Kidney glomerular epithelial cell (primary cell): ENCODE data around the gene SLC1A7.
A peak's percentile ranks its signal among the peaks of the same experiment; 100 is the strongest.
"Not testable (repeated sequence)": the region's sequence is repeated elsewhere in the genome, so short reads cannot be mapped to it uniquely, and the experiment has no call there.

ENCODE experiments used
- DNase-seq: peaks from one replicate; lab custom pipeline; 2025; lab: John Stamatoyannopoulos, UW

SLC1A7 gene

DNA sequence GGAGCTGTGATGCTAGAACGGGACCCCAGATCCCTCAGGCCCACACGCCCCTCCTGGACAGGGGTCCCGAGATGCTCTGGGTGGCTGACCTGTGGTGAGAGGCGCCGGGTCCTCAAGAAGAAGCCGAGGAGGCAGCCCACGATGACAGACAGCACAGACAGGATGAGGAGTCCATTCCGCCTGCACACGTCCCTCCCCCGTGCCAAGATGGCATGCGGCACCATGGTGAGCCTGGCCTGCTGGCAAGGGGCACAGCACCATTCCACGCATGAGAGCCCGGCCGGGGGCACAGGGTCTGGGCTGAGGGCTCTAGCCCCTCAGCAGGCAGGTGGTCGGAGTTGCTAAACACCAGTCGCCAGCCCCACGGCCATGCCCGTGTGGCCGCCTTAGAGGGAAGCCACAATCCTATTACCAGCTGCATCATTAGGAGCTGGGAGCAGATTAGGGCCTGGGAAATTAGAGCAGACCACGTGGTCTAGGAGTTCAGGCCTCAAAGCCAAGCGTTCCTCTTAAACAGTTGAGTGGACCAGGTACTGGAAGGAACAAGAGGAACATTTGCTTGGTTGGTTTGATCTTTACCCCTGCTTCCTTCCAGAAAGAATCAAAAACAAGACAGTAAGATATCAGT, at the start of gene SLC1A7:
Gene SLC1A7 (minus strand): TSS at position 413 of the 628 bp plus-strand sequence. CDS start 189 bp downstream, at position 224.
- no peak for DNase-seq

DNA sequence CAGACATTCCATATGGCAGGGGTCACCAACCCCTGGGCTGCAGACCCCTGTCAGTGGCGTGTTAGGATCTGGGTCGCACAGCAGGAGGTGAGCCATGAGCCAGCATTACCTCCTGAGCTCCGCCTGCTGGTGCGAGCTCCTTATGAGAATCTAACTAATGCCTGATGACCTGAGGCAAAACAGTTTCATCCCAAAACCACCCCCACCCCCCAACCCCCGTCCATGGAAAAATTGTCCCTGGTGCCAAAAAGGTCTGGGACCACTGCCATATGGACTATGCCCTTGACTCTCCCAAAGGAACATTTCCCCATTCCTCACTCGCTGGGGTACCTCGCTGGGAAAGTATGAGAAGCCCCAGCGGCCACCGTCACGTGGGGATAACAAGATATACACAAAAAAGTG, 47.8 kb upstream of the SLC1A7 start:
- no peak for DNase-seq

DNA sequence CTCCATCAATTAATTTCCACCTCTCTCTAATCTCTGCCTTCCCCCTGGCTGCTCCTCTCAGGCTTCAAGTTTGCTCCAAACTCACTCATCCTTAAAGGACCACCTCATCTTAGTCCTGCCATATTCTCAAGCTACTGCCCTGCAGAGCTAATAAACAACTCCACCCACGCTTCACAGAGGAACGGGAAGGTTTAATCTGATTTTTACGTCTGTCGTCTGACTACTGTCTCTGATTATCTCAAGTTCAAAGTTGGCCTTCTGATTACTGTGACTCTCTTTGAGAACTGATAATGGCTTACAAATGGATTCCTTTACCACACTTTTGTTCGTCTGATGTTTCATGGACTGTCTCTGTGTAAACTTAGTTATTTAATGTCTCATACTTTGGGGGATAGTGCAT, 46.6 kb upstream of the SLC1A7 start:
- no peak for DNase-seq

DNA sequence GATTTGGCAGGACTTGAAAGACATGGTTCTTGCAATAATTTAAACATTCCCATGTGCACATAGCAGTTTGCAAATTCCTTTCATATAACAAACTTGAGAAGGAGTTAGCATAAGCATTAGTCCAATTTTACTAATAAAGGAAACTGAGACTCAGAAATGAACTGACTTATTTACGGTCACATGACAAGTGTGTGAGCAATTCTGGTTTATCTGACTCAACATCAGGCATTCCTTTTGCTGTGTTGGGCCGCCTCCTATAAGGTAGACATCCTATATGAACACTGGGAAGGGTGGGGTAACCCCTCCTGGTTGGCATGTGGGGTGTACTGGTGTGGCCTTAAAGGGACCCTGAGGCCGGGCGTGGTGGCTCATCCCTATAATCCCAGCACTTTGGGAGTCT, 45.7 kb upstream of the SLC1A7 start:
- no peak for DNase-seq

DNA sequence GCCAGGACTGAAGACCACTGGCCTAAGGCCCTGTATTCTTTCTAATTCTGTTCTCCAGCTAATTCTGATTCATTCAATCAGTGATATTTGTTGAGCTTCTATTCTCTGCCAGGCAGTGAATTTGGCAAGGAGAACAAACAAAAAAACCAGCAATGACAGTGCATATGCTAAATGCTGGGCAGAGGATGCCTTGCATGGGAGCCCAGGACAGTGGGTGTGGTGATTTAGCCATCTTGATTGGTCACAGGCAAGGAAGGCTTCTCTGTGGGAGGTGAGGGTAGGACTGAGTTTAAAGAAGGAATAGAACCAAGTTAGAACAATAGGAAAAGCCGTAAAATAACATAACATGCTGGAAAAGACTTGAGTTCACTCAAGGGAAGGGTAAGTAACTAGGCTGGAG, 45.0 kb upstream of the SLC1A7 start:
- DNase-seq: no peak

DNA sequence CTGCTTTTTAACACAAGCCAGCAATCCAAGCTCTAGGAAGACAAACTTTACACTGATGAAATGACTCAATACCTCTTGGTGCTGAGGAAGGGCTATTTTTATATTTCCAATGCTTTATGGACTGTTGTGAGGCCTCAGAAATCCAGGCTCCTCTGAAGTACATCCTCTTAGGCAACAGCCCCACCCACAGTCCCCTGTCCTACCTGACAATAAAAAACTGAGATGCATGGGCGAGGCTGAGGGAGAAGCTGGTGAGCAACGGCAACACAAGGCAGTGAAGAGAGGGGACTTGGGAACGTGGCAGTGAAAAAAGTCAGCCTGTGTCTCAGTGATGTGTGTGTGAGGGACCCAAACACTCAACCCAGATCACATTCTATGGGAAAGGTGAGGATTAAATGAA, 44.1 kb upstream of the SLC1A7 start:
- DNase-seq: no peak

DNA sequence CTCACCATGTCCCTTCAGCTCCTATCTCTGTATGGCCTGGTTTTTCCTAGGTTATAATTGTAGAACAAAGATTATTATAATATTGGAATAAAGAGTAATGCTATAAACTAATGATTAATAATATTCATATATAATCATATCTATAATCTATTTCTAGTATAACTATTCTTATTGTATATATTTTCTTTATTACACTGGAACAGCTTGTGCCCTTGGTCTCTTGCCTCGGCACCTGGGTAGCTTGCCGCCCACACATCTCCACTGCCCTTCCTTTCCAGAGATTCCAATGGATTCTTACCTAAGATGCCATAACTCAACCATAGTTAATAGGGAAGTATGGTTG, 43.5 kb upstream of the SLC1A7 start:
- not testable (repeated sequence) for DNase-seq

DNA sequence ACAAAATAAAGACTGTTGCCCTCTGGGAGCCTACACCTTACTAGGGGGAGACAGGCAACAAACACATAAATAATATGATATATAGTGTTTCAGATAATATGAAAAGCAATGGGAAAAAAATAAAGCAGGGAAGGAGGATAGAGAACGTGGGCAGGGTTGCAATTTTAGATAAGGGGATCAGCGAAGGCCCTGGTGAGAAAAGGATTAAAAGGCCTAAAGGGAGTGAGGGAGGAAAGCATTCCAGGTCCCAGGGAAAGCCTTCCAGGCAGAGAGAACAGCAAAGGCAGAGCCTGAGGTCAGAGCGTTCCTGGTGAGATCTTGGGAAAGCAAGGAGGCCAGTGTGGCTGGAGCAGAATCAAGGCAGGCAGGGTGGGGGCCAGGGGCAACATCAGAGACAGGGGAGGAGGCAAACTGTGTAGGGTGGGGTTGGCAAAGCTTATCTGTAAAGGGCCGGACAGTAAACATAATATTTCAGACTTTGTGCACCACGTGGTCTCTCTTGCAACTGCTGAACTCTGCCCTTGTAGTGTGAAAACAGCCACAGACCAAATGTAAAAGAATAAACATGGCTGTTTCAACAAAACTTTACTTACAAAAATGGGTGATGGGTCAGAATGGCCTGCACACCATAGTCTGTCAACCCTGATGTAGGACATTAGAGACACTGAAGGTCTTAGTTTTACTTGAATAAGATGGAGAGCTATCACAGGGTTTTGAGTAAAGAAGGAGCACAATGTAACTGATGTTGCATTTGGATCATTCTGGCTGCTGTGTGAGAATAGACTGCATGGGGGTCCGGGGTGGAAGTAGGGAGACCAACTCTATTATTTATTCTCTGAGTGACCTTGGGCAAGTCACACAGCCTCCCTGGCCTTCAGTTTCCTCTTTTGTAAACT, 40.9 kb upstream of the SLC1A7 start:
- DNase-seq: no peak

DNA sequence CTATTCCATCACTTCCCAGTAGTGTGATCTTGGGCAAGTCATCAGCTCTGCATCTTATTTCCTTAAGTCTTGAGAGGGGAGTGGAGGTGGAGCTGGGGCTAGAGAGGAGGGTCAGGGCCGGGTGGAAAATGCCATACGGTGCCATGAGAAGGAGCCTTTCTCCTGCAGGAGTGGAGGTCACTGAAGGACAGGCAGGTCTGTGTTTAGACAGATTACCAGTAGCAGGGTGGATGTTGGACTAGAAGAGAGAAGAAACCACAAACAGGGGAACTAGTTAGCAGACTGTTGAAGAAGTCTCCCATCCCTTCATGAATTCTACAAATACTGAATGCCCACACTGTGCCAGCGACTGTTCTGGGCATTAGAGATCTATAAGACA, 40.3 kb upstream of the SLC1A7 start:
- DNase-seq: no peak

DNA sequence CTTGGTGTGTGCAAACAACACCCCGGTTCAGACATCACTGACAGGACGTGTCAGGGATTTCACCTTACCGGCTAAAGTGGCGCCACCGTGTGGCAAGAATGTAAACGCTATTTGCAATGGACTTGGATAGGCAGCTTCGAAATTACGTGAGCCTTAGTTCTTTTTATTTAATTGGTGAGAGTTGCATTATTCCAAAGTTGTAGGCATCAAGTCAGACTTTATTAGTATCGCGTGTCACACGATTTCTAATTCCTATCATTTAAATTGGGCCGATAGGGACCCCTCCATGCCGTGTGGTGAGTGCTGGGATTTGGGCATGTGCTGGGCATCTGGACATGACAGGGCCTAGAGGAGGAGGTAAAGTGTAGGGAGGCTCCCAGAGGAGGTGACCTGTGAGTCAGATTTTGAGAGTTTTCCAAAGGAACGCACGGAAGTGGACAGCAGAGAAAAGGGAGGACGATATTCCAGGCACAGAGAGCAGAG, 39.7 kb upstream of the SLC1A7 start:
- DNase-seq: peak; percentile 69

DNA sequence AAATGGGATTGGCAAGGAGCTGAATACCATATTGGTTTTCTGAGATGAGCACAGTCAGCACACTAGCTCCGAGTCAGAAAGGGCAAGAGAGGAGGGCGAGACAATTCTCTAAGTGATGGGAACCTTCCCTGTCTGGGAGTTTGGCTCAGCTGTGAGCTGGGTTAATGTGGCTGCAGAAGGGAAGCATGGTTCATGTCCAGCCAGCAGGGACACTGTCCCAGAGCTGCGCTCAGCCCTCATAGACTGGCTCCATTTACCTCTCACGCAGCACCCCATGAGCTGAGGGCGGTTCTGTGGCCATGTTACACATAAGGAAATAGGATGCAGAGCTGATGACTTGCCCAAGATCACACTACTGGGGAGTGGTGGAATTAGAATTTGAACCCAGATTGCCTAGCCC, 38.5 kb upstream of the SLC1A7 start:
- no peak for DNase-seq

DNA sequence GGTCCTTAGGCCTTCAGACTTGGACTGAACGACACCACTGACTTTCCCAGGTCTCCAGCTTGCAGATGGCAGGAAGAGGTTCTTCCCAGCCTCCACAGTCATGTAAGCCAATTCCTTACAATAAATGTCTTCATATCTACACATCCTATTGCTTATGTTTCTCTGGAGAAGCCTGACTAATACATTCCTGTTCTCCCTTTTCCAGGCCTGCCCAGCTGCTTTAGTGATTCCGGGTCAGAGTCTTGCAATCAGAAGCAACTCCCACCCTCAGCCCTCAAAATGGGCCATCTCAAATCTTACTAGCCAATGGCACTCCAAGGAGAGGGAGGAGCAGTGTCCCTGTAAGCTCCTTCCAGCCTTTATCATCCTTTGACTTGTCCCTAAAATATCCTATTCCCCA, 37.8 kb upstream of the SLC1A7 start:
- DNase-seq: no peak

DNA sequence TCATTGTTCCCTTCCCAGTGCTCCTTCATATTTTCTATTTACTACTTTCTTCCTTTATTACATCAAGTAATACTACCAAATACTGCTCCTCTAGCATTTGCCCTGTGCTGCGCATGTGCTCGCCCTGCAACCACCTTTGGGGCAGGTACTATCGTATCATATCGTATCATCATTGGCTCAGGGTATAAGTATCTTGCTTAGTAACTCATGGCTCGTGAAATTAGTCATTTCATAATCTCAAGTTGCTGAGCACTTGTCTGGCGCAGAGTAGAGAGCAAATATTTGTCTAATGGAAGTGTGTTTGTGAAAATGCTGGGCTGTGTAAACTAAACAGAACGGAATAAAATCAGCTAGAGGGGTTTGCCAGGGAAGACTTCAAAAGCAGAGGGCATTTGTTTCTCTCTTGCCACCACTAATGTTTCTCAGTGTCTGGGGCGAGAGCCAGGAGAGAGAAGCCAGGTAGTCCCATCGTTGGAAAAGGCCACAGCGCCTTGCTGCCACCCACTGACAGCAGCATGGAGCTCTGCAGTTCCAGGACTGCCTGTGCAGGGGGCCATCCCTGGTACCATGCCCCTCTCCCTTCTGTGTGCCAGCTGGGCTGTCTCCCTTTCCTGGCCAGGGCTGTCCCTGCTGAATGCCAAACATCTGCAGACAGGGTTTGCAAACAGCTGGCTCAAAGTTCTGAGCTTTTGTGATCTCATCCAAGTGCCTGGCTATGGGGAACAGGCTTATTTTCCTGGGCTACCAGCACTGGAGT, 34.2 kb upstream of the SLC1A7 start:
- no peak for DNase-seq

DNA sequence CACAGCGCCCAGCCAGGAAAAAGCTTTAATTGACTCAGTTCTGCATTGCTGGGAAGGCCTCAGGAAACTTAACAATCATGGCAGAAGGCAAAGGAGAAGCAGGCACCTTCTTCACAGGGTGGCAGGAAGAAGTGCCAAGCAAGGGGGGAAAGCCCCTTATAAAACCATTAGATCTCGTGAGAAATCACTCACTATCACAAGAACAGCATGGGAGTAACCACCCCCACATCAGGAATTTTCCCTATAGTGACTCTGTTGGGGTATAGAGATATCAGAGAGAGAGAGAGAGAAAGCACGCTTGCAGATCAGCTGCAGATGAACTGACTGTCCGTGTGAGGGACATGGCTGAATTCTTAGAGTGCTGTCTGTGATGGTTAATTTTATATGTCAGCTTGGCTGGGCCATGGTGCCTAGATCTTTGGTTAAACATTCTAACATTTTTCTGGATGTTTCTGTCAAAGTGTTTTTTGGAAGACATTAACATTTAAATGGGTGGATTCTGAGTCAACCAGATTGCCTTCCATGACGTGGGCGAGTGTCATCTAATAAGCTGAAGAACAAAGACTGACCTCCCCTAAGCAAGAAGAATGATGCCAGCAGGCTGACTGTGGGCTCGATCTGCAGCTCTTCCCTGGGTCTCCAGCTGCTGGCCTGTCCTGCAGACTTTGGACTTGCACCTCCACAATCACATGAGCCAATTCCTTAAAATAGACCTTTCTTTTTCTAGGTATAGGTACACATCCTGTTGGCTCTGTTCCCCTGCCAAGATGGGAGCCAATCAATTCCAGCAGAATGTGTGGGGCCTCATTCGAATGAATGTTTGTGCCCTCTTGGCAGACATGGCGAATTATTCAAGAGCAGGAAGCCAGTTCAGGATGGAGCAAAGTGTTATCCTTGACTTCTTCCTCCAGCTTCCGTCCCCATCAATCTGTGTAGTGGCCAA, 32.8 kb upstream of the SLC1A7 start:
- DNase-seq: no peak

DNA sequence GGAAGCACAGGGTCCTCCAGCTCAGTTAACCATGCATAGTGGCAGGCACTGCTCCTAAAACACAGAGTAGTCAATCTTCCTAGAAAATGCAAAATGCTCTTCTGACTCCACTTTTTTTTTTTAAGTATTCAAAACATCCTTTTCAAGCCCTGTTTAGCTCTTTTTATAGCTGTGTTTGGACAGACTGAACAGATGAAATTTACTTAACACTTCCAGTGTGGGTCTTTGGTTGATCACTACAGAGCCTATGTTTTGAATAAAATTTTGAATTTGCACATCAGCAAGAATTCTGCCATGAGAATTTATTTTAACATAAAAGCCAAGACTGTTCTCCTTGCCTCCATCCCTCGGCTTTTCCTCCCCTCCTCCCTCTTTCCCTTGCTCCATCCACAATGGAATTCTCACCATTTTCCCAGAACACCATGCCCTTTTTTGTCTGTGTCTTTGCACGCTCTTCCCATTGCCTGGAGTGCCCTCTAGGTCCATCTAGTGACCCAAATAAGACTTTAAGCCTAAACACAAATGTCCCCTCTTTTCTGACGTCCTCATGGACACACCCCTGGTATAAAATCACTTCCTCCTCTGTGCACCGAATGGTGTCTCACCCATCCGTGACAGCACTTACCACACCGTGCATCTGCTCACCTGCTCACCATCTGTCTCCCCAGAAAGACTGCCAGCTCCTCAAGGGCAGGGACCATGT, 30.1 kb upstream of the SLC1A7 start:
- no peak for DNase-seq

DNA sequence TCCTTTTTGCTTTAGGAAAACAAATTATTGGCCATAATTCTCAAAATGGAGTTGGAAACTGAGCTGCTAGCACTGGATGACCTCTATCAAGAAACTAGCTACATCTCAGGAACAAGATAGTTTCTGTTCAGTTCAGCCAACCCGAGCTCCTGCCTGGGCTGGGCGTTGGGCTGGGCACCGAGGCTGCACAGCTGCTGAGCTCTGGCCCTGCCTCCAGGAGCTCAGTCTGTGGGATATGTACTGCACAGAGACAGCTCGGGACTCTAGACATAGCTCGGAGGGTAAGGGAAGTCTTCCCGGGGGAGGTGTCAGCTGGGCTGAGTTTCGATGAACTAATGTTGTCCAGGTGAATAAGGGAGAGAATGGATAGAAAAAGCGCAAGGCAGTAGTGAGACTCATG, 24.5 kb upstream of the SLC1A7 start:
- no peak for DNase-seq

DNA sequence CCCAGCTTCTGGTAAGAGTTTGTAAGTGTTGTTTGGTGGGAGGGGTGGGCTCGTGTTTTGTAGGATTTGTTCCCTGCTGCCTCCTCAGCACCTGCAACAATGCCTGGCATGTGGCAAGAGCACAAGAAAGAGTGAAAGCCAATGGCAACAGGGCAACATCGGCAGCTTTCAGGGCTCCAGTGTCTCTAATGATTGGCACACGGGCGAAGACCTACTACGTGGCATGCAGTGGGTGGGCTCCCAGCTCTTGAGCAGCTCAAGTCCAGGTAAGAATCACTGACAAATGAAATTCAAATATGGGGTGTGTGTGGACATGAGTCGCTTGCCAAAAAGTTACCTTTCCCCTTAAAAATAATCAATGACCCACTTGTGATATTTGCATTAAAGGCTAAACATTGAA, 23.9 kb upstream of the SLC1A7 start:
- no peak for DNase-seq

DNA sequence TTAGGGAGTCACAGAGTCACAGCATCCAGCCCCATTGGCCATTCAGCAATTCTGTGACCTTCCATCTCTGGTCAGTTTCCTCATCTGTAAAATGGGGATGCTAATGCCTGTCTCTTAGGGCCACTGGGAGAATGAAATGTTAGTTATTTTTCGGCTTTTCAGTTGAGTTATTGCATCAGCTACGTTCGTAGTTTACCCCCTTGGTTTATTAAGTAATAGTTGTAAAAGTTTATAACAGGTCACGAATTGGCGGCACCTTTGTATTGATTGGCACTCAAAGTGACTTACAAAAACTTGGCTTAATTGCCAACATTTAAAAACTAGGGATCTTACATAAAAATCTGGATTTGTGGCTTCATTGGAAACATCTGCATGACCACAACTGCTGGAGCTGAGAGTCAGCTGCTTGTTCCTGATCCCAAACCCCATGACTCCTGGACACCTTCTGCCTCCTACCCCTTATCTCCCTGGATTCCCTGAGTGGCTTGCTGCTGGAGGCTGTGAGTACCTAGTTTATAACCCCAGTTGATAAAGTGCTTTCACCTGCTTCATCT, 23.0 kb upstream of the SLC1A7 start:
- no peak for DNase-seq

DNA sequence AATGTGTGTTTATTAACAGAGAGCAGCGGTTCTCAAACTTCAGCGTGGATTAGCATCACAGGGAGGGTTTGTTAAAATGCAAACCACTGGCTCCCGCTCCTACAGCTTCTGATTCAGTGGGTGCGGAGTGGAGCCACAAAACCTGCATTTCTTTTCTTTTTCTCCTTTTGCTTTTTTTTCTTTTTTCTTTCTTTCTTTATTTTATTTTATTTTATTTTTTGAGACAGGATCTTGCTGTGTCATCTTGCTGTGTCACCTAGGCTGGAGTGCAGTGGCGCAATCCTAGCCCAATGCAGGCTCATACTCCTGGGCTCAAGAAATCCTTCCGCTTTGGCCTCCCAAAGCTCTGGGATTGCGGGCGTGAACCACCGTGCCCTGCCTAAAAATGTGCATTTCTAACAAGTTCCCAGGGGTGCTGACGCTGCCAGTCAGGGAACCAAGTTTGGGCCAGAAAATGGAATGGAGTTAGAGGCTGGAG, 20.9 kb upstream of the SLC1A7 start:
- DNase-seq: no peak

DNA sequence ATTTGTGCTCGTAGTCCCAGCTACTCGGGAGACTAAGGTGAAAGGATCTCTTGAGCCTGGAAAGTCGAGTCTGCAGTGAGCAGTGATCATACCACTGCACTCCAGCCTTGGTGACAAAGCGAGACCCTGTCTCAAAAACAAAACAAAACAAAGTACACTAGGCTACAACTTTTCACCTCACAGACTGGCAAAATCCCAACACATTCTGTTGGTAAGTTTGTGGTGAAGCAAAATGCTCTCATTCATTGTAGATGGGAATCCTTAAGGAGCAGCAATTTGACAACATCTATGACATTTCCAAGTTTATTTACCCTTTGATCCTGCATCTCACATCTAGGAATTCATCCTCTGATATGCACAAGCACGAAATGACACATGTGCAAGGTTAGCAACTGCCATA, 20.2 kb upstream of the SLC1A7 start:
- no peak for DNase-seq

DNA sequence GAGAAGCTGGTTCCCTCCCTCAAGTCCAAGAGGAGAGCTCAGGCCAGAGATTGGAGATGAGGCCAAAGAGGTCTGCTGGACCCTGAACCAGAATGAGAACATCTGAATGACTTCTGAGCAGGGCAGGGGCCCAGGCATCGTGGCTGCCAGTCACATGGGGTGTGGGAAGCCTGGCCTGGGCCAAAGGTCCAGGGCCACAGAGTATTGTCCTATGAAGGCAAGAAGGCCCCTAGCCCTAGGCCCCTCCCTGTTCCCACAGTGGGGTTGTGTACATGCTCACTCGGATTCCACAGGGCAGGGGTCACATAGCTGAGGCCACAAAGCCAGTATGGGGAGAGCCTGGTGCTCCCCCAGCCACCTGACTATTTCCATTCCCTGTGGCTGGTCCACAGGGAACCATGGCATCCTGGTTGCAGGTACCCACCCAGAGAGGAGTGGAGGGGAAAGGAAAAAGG, 18.5 kb upstream of the SLC1A7 start:
- DNase-seq: no peak
